Measurements from ENCODE around the gene KPNA1.

Gene KPNA1

GRCh38 chr3:122548619-122549018, 33.9 kb upstream of the KPNA1 start:
- H3K4me3 ChIP-seq (ENCODE audit: low read length): no peak overlapping the region
- no peaks in the 10 kb centered on the region for H3K4me1 ChIP-seq (ENCODE audit: control insufficient read depth, insufficient read depth, low read length)
- no peaks in the 10 kb centered on the region for H3K9me3 ChIP-seq (replicated peaks; ENCODE audit: low read length)
- no peaks in the 10 kb centered on the region for H3K27me3 ChIP-seq (ENCODE audit: control insufficient read depth, insufficient read depth, low read length)
- H3K4me2 ChIP-seq (ENCODE audit: low read length): no peak overlapping the region
- no peaks in the 10 kb centered on the region for H3K36me3 ChIP-seq (ENCODE audit: insufficient read depth, low read length)
- H3K9ac ChIP-seq (ENCODE audit: low read depth, low read length): no peak overlapping the region

GRCh38 chr3:122548076-122548475, 33.3 kb upstream of the KPNA1 start:
- no peak overlapping the region for H3K9ac ChIP-seq (ENCODE audit: low read depth, low read length)
- no peaks in the 10 kb centered on the region for H3K27me3 ChIP-seq (ENCODE audit: control insufficient read depth, insufficient read depth, low read length)
- H3K4me3 ChIP-seq (ENCODE audit: low read length): no peak overlapping the region
- no peaks in the 10 kb centered on the region for H3K36me3 ChIP-seq (ENCODE audit: insufficient read depth, low read length)
- no peaks in the 10 kb centered on the region for H3K9me3 ChIP-seq (replicated peaks; ENCODE audit: low read length)
- no peaks in the 10 kb centered on the region for H3K4me1 ChIP-seq (ENCODE audit: control insufficient read depth, insufficient read depth, low read length)
- H3K4me2 ChIP-seq (ENCODE audit: low read length): no peak overlapping the region

GRCh38 chr3:122546151-122546550, 31.4 kb upstream of the KPNA1 start:
- no peaks in the 10 kb centered on the region for H3K9me3 ChIP-seq (replicated peaks; ENCODE audit: low read length)
- H3K4me2 ChIP-seq (ENCODE audit: low read length): no peak overlapping the region
- H3K36me3 ChIP-seq (ENCODE audit: insufficient read depth, low read length): no peaks in the 10 kb centered on the region
- H3K4me3 ChIP-seq (ENCODE audit: low read length): no peak overlapping the region
- H3K9ac ChIP-seq (ENCODE audit: low read depth, low read length): no peak overlapping the region
- no peaks in the 10 kb centered on the region for H3K4me1 ChIP-seq (ENCODE audit: control insufficient read depth, insufficient read depth, low read length)
- no peaks in the 10 kb centered on the region for H3K27me3 ChIP-seq (ENCODE audit: control insufficient read depth, insufficient read depth, low read length)

GRCh38 chr3:122538956-122539490, 24.3 kb upstream of the KPNA1 start:
- Histone ChIP-seq H3K36me3 (ENCODE audit: insufficient read depth, low read length) (no peaks in the 10 kb centered on the region), H3K4me1 (ENCODE audit: control insufficient read depth, insufficient read depth, low read length) (peaks cover 3% of the 10 kb centered on the region), H3K9me3 (replicated peaks; ENCODE audit: low read length) (no peaks in the 10 kb centered on the region), H3K4me2 (ENCODE audit: low read length) (no peak overlapping the region), H3K4me3 (ENCODE audit: low read length) (no peak overlapping the region), H3K9ac (ENCODE audit: low read depth, low read length) (no peak overlapping the region), H3K27me3 (ENCODE audit: control insufficient read depth, insufficient read depth, low read length) (no peaks in the 10 kb centered on the region)

GRCh38 chr3:122536632-122537001, 21.9 kb upstream of the KPNA1 start:
- Histone ChIP-seq H3K4me1 (ENCODE audit: control insufficient read depth, insufficient read depth, low read length) (peaks cover 11% of the 10 kb centered on the region), H3K9me3 (replicated peaks; ENCODE audit: low read length) (no peaks in the 10 kb centered on the region), H3K27me3 (ENCODE audit: control insufficient read depth, insufficient read depth, low read length) (no peaks in the 10 kb centered on the region), H3K9ac (ENCODE audit: low read depth, low read length) (no peak overlapping the region), H3K4me2 (ENCODE audit: low read length) (no peak overlapping the region), H3K4me3 (ENCODE audit: low read length) (no peak overlapping the region), H3K36me3 (ENCODE audit: insufficient read depth, low read length) (no peaks in the 10 kb centered on the region)

DNA sequence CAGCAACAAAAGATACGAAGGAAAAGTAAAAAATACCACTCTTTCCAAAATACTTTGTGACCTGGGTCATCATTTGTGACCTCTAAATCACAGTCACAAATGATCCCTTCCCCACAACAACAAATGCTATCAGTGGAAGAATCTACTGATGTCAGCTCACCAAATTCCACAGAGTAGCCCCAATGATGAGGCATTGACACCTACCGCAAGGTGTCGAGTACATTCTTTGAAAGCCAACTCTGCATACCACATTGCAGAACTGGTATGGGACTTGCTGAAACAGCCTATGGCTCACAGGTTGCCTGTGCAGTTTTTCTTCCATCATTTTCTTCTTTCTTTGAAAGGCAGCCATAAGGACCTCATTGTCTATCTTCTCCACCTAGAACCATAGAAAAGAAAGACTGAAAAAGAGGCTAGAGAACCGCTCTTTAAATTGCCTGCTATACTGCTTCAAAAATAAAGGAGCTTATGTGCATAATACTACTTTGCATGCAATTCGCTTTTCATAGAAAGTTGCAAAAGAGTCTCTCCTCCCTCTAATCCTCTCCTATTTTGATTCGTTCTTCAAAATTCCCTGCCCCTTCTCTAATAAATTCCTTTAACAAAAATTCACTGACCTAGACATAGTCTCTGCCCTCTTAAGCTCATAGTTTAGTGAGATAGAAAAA, 21.4 kb upstream of the KPNA1 start:
- no peak overlapping the region for H3K4me3 ChIP-seq (ENCODE audit: low read length)
- no peak overlapping the region for H3K9ac ChIP-seq (ENCODE audit: low read depth, low read length)
- H3K4me1 ChIP-seq (ENCODE audit: control insufficient read depth, insufficient read depth, low read length): peaks cover 11% of the 10 kb centered on the region
- H3K27me3 ChIP-seq (ENCODE audit: control insufficient read depth, insufficient read depth, low read length): no peaks in the 10 kb centered on the region
- no peaks in the 10 kb centered on the region for H3K36me3 ChIP-seq (ENCODE audit: insufficient read depth, low read length)
- no peaks in the 10 kb centered on the region for H3K9me3 ChIP-seq (replicated peaks; ENCODE audit: low read length)
- H3K4me2 ChIP-seq (ENCODE audit: low read length): no peak overlapping the region

DNA sequence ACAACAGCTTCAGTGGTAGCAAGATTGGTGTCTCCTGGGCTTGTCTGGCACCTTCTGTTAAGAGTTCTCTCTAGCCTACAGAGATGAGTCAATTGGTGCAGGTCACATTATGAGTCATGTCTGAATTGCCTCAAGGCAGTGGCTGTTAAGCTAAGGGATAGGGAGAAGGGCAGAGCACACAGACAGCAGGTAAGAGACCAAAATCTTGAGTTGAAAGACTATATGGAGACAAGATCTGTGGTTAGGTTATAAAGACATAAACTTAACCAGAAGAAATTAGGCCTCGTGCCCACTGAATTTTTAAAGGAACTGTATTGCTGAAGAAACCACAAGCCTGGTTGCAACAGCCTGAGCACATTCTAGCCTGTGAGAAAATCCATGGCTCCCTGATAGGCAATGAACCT, 19.2 kb upstream of the KPNA1 start:
- H3K4me2 ChIP-seq (ENCODE audit: low read length): no peak overlapping the region
- no peaks in the 10 kb centered on the region for H3K27me3 ChIP-seq (ENCODE audit: control insufficient read depth, insufficient read depth, low read length)
- H3K4me1 ChIP-seq (ENCODE audit: control insufficient read depth, insufficient read depth, low read length): peaks cover 11% of the 10 kb centered on the region
- no peaks in the 10 kb centered on the region for H3K9me3 ChIP-seq (replicated peaks; ENCODE audit: low read length)
- H3K9ac ChIP-seq (ENCODE audit: low read depth, low read length): no peak overlapping the region
- no peaks in the 10 kb centered on the region for H3K36me3 ChIP-seq (ENCODE audit: insufficient read depth, low read length)
- no peak overlapping the region for H3K4me3 ChIP-seq (ENCODE audit: low read length)

- peaks cover 11% of the 10 kb centered on the region for H3K4me1 ChIP-seq (ENCODE audit: control insufficient read depth, insufficient read depth, low read length)
- H3K36me3 ChIP-seq (ENCODE audit: insufficient read depth, low read length): no peaks in the 10 kb centered on the region
- H3K9ac ChIP-seq (ENCODE audit: low read depth, low read length): no peak overlapping the region
- H3K9me3 ChIP-seq (replicated peaks; ENCODE audit: low read length): no peaks in the 10 kb centered on the region
- H3K27me3 ChIP-seq (ENCODE audit: control insufficient read depth, insufficient read depth, low read length): no peaks in the 10 kb centered on the region
- no peak overlapping the region for H3K4me2 ChIP-seq (ENCODE audit: low read length)
- no peak overlapping the region for H3K4me3 ChIP-seq (ENCODE audit: low read length)
Observed at GRCh38 chr3:122533480-122533879, 18.7 kb upstream of the KPNA1 start.

- H3K9ac ChIP-seq (ENCODE audit: low read depth, low read length): no peak overlapping the region
- no peaks in the 10 kb centered on the region for H3K36me3 ChIP-seq (ENCODE audit: insufficient read depth, low read length)
- no peaks in the 10 kb centered on the region for H3K27me3 ChIP-seq (ENCODE audit: control insufficient read depth, insufficient read depth, low read length)
- no peak overlapping the region for H3K4me3 ChIP-seq (ENCODE audit: low read length)
- peaks cover 11% of the 10 kb centered on the region for H3K4me1 ChIP-seq (ENCODE audit: control insufficient read depth, insufficient read depth, low read length)
- H3K9me3 ChIP-seq (replicated peaks; ENCODE audit: low read length): no peaks in the 10 kb centered on the region
- no peak overlapping the region for H3K4me2 ChIP-seq (ENCODE audit: low read length)
Observed at GRCh38 chr3:122530164-122530563, 15.4 kb upstream of the KPNA1 start.

GRCh38 chr3:122523317-122523716, 8.6 kb upstream of the KPNA1 start:
- peaks cover 6% of the 10 kb centered on the region for H3K27me3 ChIP-seq (ENCODE audit: control insufficient read depth, insufficient read depth, low read length)
- no peaks in the 10 kb centered on the region for H3K4me1 ChIP-seq (ENCODE audit: control insufficient read depth, insufficient read depth, low read length)
- no peaks in the 10 kb centered on the region for H3K36me3 ChIP-seq (ENCODE audit: insufficient read depth, low read length)
- H3K4me3 ChIP-seq (ENCODE audit: low read length): no peak overlapping the region
- no peak overlapping the region for H3K9ac ChIP-seq (ENCODE audit: low read depth, low read length)
- no peaks in the 10 kb centered on the region for H3K9me3 ChIP-seq (replicated peaks; ENCODE audit: low read length)
- no peak overlapping the region for H3K4me2 ChIP-seq (ENCODE audit: low read length)

DNA sequence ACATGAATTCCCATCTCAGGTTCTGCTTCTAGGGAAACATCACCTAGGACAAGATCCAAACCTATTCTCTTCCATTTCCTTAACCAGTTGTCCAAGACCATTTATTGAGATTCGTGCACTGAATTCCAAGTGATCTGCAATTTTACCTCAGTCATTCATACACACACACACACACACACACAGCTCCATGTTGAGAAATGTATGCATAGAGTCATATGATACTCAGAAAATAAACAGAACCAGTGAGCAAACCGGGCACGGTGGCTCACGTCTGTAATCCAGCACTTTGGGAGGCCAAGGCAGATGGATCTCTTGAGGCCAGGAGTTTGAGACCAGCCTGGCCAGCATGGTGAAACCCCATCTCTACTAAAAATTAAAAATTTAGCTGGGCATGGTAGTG, 6.1 kb upstream of the KPNA1 start:
- H3K36me3 ChIP-seq (ENCODE audit: insufficient read depth, low read length): no peaks in the 10 kb centered on the region
- H3K4me3 ChIP-seq (ENCODE audit: low read length): no peak overlapping the region
- H3K4me1 ChIP-seq (ENCODE audit: control insufficient read depth, insufficient read depth, low read length): no peaks in the 10 kb centered on the region
- H3K27me3 ChIP-seq (ENCODE audit: control insufficient read depth, insufficient read depth, low read length): peaks cover 12% of the 10 kb centered on the region
- no peak overlapping the region for H3K9ac ChIP-seq (ENCODE audit: low read depth, low read length)
- no peak overlapping the region for H3K4me2 ChIP-seq (ENCODE audit: low read length)
- no peaks in the 10 kb centered on the region for H3K9me3 ChIP-seq (replicated peaks; ENCODE audit: low read length)

- H3K27me3 ChIP-seq (ENCODE audit: control insufficient read depth, insufficient read depth, low read length): peaks cover 12% of the 10 kb centered on the region
- no peak overlapping the region for H3K4me3 ChIP-seq (ENCODE audit: low read length)
- no peak overlapping the region for H3K4me2 ChIP-seq (ENCODE audit: low read length)
- no peaks in the 10 kb centered on the region for H3K9me3 ChIP-seq (replicated peaks; ENCODE audit: low read length)
- H3K9ac ChIP-seq (ENCODE audit: low read depth, low read length): no peak overlapping the region
- peaks cover 3% of the 10 kb centered on the region for H3K4me1 ChIP-seq (ENCODE audit: control insufficient read depth, insufficient read depth, low read length)
- no peaks in the 10 kb centered on the region for H3K36me3 ChIP-seq (ENCODE audit: insufficient read depth, low read length)
Observed at GRCh38 chr3:122519693-122520092, 5.0 kb upstream of the KPNA1 start.
